HG03378 (cell line): ENCODE data around the gene FXYD6.

ENCODE experiments used
- ATAC-seq: cut with Tn5 transposase; IDR thresholded peaks from one replicate; pipeline ENCODE4 v1.9.1; 2021; ENCODE audit warnings: mild to moderate bottlenecking, moderate library complexity; ENCODE audit not compliant: unreplicated experiment

Gene FXYD6

GRCh38 chr11:117851106-117851505, 25.4 kb downstream of the FXYD6 start:
- no peak for ATAC-seq

- no peak for ATAC-seq
These were observed 26.6 kb downstream of the FXYD6 start for GRCh38 chr11:117849781-117850414.

- ATAC-seq = no peak
These were observed 32.6 kb downstream of the FXYD6 start for GRCh38 chr11:117843666-117844484.

GRCh38 chr11:117842131-117842941, 34.1 kb downstream of the FXYD6 start:
- no peak for ATAC-seq

- no peak for ATAC-seq
These were observed 34.9 kb downstream of the FXYD6 start for GRCh38 chr11:117841551-117842031.

GRCh38 chr11:117840881-117841550, 35.4 kb downstream of the FXYD6 start:
- ATAC-seq = no peak

GRCh38 chr11:117839936-117840813, 36.3 kb downstream of the FXYD6 start:
- no peak for ATAC-seq

GRCh38 chr11:117839380-117839881, 37.0 kb downstream of the FXYD6 start:
- ATAC-seq = no peak

GRCh38 chr11:117838901-117839300, 37.6 kb downstream of the FXYD6 start:
- ATAC-seq = no peak

- no peak for ATAC-seq
These were observed 38.7 kb downstream of the FXYD6 start for GRCh38 chr11:117837791-117838190.

- no peak for ATAC-seq
These were observed 39.2 kb downstream of the FXYD6 start for GRCh38 chr11:117837070-117837776.

- no peak for ATAC-seq
These were observed 40.1 kb downstream of the FXYD6 start for GRCh38 chr11:117836077-117836960.

GRCh38 chr11:117835576-117835975, 40.9 kb downstream of the FXYD6 start:
- no peak for ATAC-seq

- no peak for ATAC-seq
These were observed 41.5 kb downstream of the FXYD6 start for GRCh38 chr11:117834838-117835443.

- ATAC-seq = no peak
These were observed 42.2 kb downstream of the FXYD6 start for GRCh38 chr11:117834068-117834810.

GRCh38 chr11:117833401-117833891, 43.0 kb downstream of the FXYD6 start:
- ATAC-seq = no peak

GRCh38 chr11:117832511-117832910, 43.9 kb downstream of the FXYD6 start:
- no peak for ATAC-seq
